Measurements from ENCODE around the gene CAMK2B. TPM values are rescaled to one million over a fixed set of nuclear protein-coding genes. Genes with fewer than 3 reads are reported as not detected.
A peak's percentile ranks its signal among the peaks of the same experiment; 100 is the strongest.

Gene CAMK2B
- total RNA-seq, 1 donor from 2014 or later: 0.09 TPM

GRCh38 chr7:44197474-44197873 is 127.9 kb downstream of the CAMK2B start:
- Mint-ChIP-seq H3K36me3 (no peaks in the 10 kb centered on the region), H3K9me3 (no peaks in the 10 kb centered on the region), H3K27ac (no peak overlapping the region), H3K27me3 (ENCODE audit: insufficient read depth, low read depth) (no peaks in the 10 kb centered on the region), H3K4me1 (peaks cover 12% of the 10 kb centered on the region), H3K4me3 (peak overlapping the region; percentile 17)
- Histone ChIP-seq H3K4me1 (peaks cover 9% of the 10 kb centered on the region), H3K27ac (no peak overlapping the region), H3K36me3 (no peaks in the 10 kb centered on the region), H3K9me3 (ENCODE audit: low read depth) (no peaks in the 10 kb centered on the region), H4K20me1 (ENCODE audit: low read depth) (peaks cover 11% of the 10 kb centered on the region), H3F3A (ENCODE audit: low read depth) (peaks cover 3% of the 10 kb centered on the region), H3K79me2 (ENCODE audit: low read depth) (peaks cover 16% of the 10 kb centered on the region), H3K27me3 (peaks cover 17% of the 10 kb centered on the region), H3K4me3 (no peak overlapping the region), H3K4me2 (no peak overlapping the region), H3K9ac (no peak overlapping the region), H2AFZ (replicated peaks) (no peak overlapping the region)
- DNase-seq (ENCODE audit: low spot score): no peak
- TF ChIP-seq EZH2phosphoT487 (IDR thresholded peaks at IDR 0.05): no peak
- no peak for TF ChIP-seq CTCF (IDR thresholded peaks at IDR 0.05)
- no peak for TF ChIP-seq EZH2 (IDR thresholded peaks at IDR 0.05)

- H2AFZ ChIP-seq (replicated peaks): no peak overlapping the region
- no peak overlapping the region for H3K9ac ChIP-seq
- no peaks in the 10 kb centered on the region for H3K36me3 Mint-ChIP-seq
- H3K4me2 ChIP-seq: no peak overlapping the region
- H3K9me3 ChIP-seq (ENCODE audit: low read depth): no peaks in the 10 kb centered on the region
- peaks cover 6% of the 10 kb centered on the region for H3K79me2 ChIP-seq (ENCODE audit: low read depth)
- peak; percentile 64 for DNase-seq (ENCODE audit: low spot score)
- TF ChIP-seq CTCF (IDR thresholded peaks at IDR 0.05) (peak; percentile 70), EZH2phosphoT487 (IDR thresholded peaks at IDR 0.05) (no peak)
- H3K4me3 Mint-ChIP-seq: no peak overlapping the region
- H3K27ac ChIP-seq: no peak overlapping the region
- H3K27me3 ChIP-seq: peaks cover 17% of the 10 kb centered on the region
- peaks cover under 1% of the 10 kb centered on the region for H3K4me1 ChIP-seq
- no peaks in the 10 kb centered on the region for H3K36me3 ChIP-seq
- H3K27ac Mint-ChIP-seq: no peak overlapping the region
- H3K9me3 Mint-ChIP-seq: no peaks in the 10 kb centered on the region
- peaks cover 1% of the 10 kb centered on the region for H3F3A ChIP-seq (ENCODE audit: low read depth)
- peaks cover 1% of the 10 kb centered on the region for H4K20me1 ChIP-seq (ENCODE audit: low read depth)
- H3K27me3 Mint-ChIP-seq (ENCODE audit: insufficient read depth, low read depth): peaks cover under 1% of the 10 kb centered on the region
- H3K4me1 Mint-ChIP-seq: peaks cover 4% of the 10 kb centered on the region
- H3K4me3 ChIP-seq: no peak overlapping the region
These were observed 128.9 kb downstream of the CAMK2B start for GRCh38 chr7:44196450-44196872.

GRCh38 chr7:44195889-44196288 is 129.5 kb downstream of the CAMK2B start:
- no peak overlapping the region for H3K9ac ChIP-seq
- TF ChIP-seq EZH2phosphoT487 (IDR thresholded peaks at IDR 0.05): no peak
- DNase-seq (ENCODE audit: low spot score): no peak
- no peak overlapping the region for H2AFZ ChIP-seq (replicated peaks)
- H3K27me3 ChIP-seq: peaks cover 17% of the 10 kb centered on the region
- H3K36me3 Mint-ChIP-seq: no peaks in the 10 kb centered on the region
- peaks cover 2% of the 10 kb centered on the region for H3K4me1 Mint-ChIP-seq
- H3K4me2 ChIP-seq: no peak overlapping the region
- H3K27ac ChIP-seq: no peak overlapping the region
- H3K36me3 ChIP-seq: no peaks in the 10 kb centered on the region
- no peaks in the 10 kb centered on the region for H3K9me3 Mint-ChIP-seq
- no peak overlapping the region for H3K4me3 Mint-ChIP-seq
- H3K4me1 ChIP-seq: no peaks in the 10 kb centered on the region
- H3F3A ChIP-seq (ENCODE audit: low read depth): no peaks in the 10 kb centered on the region
- no peaks in the 10 kb centered on the region for H3K9me3 ChIP-seq (ENCODE audit: low read depth)
- H3K27ac Mint-ChIP-seq: no peak overlapping the region
- no peak overlapping the region for H3K4me3 ChIP-seq
- no peaks in the 10 kb centered on the region for H3K79me2 ChIP-seq (ENCODE audit: low read depth)
- peaks cover 2% of the 10 kb centered on the region for H3K27me3 Mint-ChIP-seq (ENCODE audit: insufficient read depth, low read depth)
- no peaks in the 10 kb centered on the region for H4K20me1 ChIP-seq (ENCODE audit: low read depth)

- Histone ChIP-seq H3K36me3 (no peaks in the 10 kb centered on the region), H3K27me3 (peaks cover 13% of the 10 kb centered on the region), H3K79me2 (ENCODE audit: low read depth) (no peaks in the 10 kb centered on the region), H2AFZ (replicated peaks) (no peak overlapping the region), H3K9ac (no peak overlapping the region), H3K27ac (no peak overlapping the region), H3K4me3 (no peak overlapping the region), H3K4me2 (no peak overlapping the region), H4K20me1 (ENCODE audit: low read depth) (no peaks in the 10 kb centered on the region), H3K9me3 (ENCODE audit: low read depth) (no peaks in the 10 kb centered on the region), H3K4me1 (no peaks in the 10 kb centered on the region), H3F3A (ENCODE audit: low read depth) (no peaks in the 10 kb centered on the region)
- H3K4me1 Mint-ChIP-seq: peaks cover 2% of the 10 kb centered on the region
- H3K27me3 Mint-ChIP-seq (ENCODE audit: insufficient read depth, low read depth): peaks cover 5% of the 10 kb centered on the region
- DNase-seq (ENCODE audit: low spot score): no peak
- no peak overlapping the region for H3K27ac Mint-ChIP-seq
- TF ChIP-seq CTCF (IDR thresholded peaks at IDR 0.05): no peak
- TF ChIP-seq EZH2 (IDR thresholded peaks at IDR 0.05): no peak
- TF ChIP-seq EZH2phosphoT487 (IDR thresholded peaks at IDR 0.05): no peak
- no peaks in the 10 kb centered on the region for H3K36me3 Mint-ChIP-seq
- no peaks in the 10 kb centered on the region for H3K9me3 Mint-ChIP-seq
- H3K4me3 Mint-ChIP-seq: no peak overlapping the region
These were observed 130.7 kb downstream of the CAMK2B start for GRCh38 chr7:44194562-44195145.
